GM12874 (cell line): Measurements from ENCODE around the gene LMCD1.

Experiments
- TF ChIP-seq, protein P1 (sequence below): IDR thresholded peaks from 2 replicates; pipeline ENCODE4 v1.5.1; 2011; ENCODE audit warnings: low read depth, mild to moderate bottlenecking, control low read depth, low read length, moderate library complexity; ENCODE audit not compliant: insufficient read depth

LMCD1 gene

DNA sequence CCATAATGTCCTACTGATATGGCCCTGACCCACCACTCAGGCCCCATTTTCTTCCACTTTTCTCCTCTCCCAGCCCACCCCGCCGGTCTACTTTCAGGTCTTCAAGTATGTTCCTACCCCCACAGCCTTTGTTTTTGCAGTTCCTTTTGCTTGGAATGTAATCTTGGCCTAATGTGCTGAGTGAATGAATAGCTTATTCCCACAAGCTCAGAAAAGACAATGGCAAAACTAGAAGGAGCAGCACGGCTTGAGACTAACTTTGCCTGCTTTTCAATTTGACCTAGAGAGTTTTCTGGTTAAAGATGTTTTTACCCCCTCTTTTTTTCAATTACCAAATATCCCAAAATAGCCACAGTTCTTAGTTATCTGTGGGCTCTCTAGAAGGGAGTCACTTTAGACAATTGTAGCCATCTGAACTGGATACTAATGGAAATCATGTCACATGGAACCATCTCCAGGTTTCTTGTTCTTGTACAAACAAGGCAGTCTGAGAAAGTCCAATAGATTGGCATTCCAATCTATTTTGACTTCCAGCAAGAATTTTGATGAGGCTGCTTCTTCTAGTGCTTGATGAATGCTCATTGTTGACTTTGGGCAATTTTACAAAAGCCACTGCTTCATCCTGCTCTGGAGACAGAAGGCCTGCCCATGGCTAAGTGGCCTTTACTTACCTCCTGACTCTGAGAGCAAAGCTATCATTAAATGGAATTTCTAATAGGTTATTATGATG, 16.3 kb upstream of the LMCD1 start:
- TF ChIP-seq, protein P1, sequence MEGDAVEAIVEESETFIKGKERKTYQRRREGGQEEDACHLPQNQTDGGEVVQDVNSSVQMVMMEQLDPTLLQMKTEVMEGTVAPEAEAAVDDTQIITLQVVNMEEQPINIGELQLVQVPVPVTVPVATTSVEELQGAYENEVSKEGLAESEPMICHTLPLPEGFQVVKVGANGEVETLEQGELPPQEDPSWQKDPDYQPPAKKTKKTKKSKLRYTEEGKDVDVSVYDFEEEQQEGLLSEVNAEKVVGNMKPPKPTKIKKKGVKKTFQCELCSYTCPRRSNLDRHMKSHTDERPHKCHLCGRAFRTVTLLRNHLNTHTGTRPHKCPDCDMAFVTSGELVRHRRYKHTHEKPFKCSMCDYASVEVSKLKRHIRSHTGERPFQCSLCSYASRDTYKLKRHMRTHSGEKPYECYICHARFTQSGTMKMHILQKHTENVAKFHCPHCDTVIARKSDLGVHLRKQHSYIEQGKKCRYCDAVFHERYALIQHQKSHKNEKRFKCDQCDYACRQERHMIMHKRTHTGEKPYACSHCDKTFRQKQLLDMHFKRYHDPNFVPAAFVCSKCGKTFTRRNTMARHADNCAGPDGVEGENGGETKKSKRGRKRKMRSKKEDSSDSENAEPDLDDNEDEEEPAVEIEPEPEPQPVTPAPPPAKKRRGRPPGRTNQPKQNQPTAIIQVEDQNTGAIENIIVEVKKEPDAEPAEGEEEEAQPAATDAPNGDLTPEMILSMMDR: no peak

DNA sequence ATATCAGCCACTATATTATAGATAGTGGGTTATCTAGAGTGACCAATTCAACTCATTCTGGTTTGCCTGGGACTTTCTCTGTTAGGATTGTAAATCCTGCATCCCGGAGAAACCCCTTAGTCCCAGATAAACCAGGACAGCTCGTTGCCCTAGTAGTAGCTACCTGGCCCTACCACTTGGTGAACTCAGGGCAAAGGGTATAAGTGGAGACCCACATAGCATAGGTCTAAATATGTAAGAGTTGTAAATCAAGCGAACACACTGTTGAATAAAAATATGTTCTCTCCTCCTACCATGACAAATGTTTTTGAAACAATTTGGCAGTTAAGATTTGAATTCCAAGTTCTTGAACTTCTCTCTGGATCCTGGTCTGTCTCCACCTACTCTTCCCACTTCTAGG, 15.7 kb upstream of the LMCD1 start:
- TF ChIP-seq, protein P1: no peak

DNA sequence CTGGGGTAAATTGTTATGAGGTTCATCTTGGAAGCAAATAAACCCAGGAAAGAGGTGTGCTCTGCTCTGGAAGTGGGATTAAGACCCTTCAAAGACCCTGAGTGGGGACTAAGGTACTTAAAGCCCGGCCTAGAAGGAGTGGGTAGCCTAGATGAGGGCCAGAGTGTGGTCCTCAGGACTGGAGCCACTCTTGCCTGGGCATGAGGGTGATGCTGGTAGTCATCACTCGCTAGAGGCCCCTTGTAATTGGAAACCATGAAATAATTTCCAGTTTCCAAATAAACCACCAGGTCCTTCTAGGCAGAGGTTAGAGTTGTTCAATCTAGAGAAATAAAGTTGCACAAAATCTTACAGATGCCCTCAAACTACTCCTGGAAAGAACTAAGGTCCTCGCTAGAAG, 15.2 kb upstream of the LMCD1 start:
- TF ChIP-seq, protein P1: no peak

DNA sequence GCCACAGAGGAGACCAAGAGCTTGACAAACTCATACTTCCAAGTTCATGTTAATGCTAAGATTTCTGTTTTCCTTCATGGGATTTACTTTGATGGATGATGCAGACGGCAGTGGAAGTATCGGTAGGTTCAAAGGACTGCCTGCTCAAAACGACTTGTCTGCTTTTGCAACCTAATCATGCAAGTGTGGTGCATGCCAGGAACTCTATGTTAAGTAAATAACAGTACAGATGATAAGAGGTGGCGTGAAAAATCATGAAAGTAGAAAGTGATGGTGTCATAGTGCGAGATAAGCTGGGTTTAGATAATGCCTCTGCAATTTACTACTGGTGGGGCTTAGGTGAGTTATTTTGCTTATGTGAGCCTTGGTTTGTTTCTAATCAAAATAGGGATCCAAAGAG, 14.7 kb upstream of the LMCD1 start:
- TF ChIP-seq, protein P1: no peak

DNA sequence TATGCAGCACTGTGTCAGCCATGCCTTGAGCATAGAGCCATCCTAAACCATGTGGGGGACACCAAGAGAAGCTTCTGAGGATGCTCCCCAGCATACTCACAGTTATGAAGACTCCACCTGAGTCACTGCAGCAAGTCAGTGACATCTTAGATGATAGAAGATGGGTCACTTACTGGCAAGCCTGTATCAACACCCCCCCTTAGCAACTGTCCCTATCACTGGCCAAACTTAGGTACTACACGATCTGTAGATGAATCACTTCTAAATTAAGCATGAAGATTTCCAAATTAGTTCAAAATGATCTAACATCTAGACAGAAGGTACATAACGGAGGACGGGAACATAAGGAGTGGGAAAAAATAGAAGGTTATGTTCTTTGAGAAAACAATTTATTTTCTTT, 13.2 kb upstream of the LMCD1 start:
- TF ChIP-seq, protein P1: no peak

DNA sequence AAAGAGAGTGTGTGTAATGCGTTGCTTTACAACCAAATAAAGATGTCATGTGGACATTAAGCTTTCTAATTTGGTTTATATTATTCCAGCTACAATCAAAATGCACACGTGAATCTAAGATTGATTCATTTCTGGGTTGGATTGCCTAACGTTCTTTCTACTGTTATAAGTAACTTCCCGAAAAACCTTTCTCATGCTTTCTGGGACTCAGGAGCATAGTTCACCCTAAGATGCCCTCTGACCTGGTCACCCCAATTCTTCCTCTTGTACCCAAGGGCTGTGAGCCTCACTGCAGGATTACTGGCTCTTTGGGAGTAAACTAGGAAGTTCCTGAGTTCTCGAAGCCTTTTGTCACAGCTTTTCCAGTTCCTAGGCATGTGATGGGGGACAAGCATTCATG, 12.7 kb upstream of the LMCD1 start:
- TF ChIP-seq, protein P1: no peak

DNA sequence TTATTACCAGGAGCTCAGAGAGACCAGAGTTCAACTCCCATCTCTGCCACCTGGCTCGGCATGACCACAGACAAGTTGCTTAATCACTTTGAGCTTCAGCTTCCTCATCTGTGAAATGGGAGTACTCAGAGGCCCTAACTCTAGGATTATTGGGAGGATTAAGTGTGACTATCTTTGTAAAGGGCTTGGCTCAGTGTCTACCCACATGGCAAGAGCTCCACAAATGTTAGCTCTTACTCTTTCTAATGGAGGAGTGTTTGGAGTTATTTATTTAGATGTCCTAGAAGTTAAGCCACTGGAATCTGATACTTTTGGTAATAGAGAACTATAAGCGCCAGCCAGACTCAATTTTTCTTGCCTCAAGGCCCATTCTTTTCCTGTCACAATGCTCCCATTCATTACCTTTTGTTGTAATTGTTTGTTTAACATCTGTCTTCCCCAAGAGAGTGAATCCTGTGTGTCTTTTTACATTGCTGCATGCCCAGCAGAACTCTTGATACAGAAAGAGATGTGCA, 12.3 kb upstream of the LMCD1 start:
- TF ChIP-seq, protein P1: no peak
